GM12891 (cell line): Measurements from ENCODE around the gene CPNE5.

Source experiments
- DNase-seq: peaks from one replicate; pipeline ENCODE4 v3.0.0; 2011; ENCODE audit warnings: low spot score; ENCODE audit not compliant: insufficient read length
- FAIRE-seq: peaks from 2 replicates; lab custom pipeline; 2011; peaks lifted over from hg19 to GRCh38; lab: Jason Lieb, UNC
- PAX5 ChIP-seq: IDR thresholded peaks from 2 replicates; pipeline ENCODE4 v1.6.1; 2011; ENCODE audit warnings: low read length, moderate library complexity, mild to moderate bottlenecking; ENCODE audit not compliant: insufficient read depth, severe bottlenecking
- POLR2A ChIP-seq: IDR thresholded peaks from 2 replicates; pipeline ENCODE4 v1.6.1; 2011; ENCODE audit warnings: low read depth, low read length, control low read depth
- POLR2AphosphoS5 ChIP-seq: IDR thresholded peaks from 2 replicates; pipeline ENCODE4 v1.6.1; 2011; ENCODE audit warnings: low read depth, low read length, control low read depth
- POU2F2 ChIP-seq: IDR thresholded peaks from 2 replicates; pipeline ENCODE4 v1.6.1; 2011; ENCODE audit warnings: low read depth, mild to moderate bottlenecking, control low read depth, low read length, moderate library complexity
- SPI1 ChIP-seq: IDR thresholded peaks from 2 replicates; pipeline ENCODE4 v1.6.1; 2011; ENCODE audit warnings: low read depth, low read length, control low read depth
- TAF1 ChIP-seq: IDR thresholded peaks from 2 replicates; pipeline ENCODE4 v1.6.1; 2011; ENCODE audit warnings: low read depth, low read length, control low read depth

Gene CPNE5

DNA sequence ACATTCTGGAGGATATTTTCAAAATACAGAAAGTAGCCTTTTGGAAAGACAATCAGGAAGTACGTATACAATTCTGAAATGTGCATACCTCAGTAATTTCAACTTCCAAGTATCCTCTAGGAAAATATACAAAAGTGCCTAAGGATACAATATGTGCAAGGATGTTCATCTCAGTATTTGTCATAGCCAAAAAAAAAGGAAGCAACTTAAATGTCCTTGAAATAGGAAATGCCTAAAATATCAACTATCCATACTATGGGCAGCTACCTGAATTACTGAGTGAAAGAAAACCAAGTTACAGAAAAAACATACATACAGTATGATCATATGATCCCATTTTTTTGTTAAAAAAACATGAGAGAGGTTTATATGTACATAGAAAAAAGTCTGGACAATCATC lies 33.9 kb upstream of the CPNE5 start:
- FAIRE-seq (no peak), DNase-seq (no peak)
- TF ChIP-seq POU2F2, result no peak
- TF ChIP-seq TAF1, result no peak
- TF ChIP-seq SPI1, result no peak
- no peak for TF ChIP-seq POLR2AphosphoS5
- TF ChIP-seq PAX5, result no peak
- TF ChIP-seq POLR2A, result no peak

DNA sequence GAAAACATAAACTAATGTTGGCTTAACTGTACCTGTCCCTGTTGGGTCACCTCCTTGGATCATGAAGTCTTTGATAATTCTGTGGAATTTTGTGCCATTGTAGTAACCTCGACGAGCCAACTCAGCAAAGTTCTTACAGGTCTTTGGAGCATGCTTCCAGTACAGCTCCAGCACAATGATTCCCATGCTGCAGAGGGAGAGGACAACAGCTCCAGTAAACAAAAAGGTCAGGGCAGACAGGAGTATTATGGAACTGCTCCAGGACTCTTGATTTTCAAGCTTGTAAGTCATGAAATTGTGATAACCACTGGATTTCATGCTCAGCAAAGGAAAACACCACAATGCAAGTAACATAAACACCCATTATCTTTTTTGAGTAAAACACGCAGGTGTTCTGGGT lies 32.4 kb upstream of the CPNE5 start:
- TF ChIP-seq PAX5, result no peak
- no peak for TF ChIP-seq POU2F2
- no peak for TF ChIP-seq POLR2A
- no peak for TF ChIP-seq TAF1
- no peak for TF ChIP-seq SPI1
- TF ChIP-seq POLR2AphosphoS5, result no peak
- no peak for DNase-seq
- FAIRE-seq, result no peak

DNA sequence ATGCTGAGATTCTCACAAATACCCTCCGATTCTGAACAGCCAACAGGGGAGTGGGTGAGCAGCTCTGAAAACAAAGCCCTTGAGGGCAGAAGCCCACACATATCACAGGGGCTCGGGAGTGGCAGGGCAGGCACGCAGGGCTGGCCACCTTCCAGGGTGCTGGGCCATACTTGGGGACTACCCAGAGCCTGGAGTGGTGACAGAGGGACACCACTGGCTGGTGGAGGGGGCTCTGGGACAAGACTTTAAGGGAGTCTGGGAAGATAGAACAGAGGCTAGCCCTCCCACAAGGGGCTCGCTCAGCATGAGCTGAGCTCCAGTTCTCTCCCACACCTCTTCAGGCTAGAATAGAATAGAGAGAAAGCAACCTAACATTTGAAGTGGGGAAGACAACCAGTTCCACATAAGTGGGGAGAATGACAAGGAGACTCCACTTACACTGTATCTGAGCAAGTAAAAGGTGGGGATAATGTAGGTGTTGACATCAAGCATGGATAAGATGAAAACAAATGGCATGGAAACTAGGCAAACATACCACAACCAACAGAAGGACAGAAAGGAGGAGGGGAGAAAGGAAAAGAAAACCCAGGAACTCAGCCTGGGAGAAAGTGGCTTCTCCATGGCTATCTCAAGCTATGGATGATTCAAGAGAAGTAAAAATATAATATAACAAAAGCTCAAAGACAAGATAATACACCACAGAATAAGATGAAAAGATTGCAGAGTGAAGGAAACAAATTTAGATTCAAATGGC lies 28.4 kb upstream of the CPNE5 start:
- no peak for FAIRE-seq
- no peak for TF ChIP-seq POU2F2
- TF ChIP-seq PAX5, result no peak
- TF ChIP-seq SPI1, result no peak
- TF ChIP-seq POLR2AphosphoS5, result no peak
- no peak for TF ChIP-seq POLR2A
- no peak for TF ChIP-seq TAF1
- no peak for DNase-seq

DNA sequence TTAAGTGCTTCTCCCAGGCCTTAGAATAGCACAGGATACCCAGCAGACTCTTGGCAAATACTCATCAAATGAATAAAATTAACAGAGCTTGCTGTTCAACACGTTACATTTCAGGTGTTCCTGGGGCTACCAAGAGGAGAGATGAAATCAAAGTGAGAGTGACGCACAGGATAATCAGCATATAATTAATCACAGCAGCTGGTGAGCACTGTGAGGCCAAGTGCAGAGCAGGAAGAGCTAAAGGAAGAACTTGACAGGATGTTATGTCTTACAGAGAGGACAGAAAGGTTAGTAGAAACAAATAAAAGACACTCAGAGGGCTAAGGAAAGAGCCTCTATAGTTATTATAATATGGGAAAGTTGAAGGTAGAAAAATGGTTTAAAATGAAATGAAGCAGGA lies 26.6 kb upstream of the CPNE5 start:
- TF ChIP-seq TAF1 (no peak), PAX5 (no peak), POLR2AphosphoS5 (no peak), SPI1 (no peak), POLR2A (no peak), POU2F2 (no peak)
- DNase-seq, result no peak
- FAIRE-seq, result peak; percentile 26

GRCh38 chr6:36863670-36864540 lies 24.7 kb upstream of the CPNE5 start:
- TF ChIP-seq TAF1 (no peak), PAX5 (no peak), POLR2A (no peak), POU2F2 (no peak), SPI1 (no peak), POLR2AphosphoS5 (no peak)
- DNase-seq (no peak), FAIRE-seq (no peak)

DNA sequence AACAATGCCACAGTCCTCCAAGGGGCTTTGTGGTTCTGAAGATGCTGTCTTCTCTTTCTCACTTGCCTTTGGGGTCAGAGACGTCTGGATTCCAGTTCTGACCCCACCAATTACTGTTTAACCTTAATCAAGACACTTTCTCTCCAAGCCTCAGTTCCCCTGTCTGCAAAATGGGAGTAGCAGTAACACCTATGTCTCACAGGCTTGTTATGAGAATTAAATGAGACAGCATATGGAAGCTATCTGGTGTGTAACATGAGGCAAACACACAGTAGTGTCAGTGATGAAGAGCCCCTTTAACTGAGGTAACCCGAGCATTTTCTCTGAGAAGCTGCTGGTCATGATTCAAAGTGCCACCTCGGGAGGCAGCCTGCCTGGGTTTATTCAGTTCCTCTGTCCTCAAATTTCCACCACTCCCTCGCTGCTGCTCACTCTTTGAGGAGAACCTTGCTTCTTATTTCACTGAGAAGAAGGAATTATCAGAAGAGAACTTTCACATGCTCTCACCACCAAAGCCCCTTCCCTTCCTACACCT lies 23.7 kb upstream of the CPNE5 start:
- FAIRE-seq, result no peak
- TF ChIP-seq TAF1 (no peak), PAX5 (no peak), POU2F2 (no peak), SPI1 (no peak), POLR2A (no peak), POLR2AphosphoS5 (no peak)

DNA sequence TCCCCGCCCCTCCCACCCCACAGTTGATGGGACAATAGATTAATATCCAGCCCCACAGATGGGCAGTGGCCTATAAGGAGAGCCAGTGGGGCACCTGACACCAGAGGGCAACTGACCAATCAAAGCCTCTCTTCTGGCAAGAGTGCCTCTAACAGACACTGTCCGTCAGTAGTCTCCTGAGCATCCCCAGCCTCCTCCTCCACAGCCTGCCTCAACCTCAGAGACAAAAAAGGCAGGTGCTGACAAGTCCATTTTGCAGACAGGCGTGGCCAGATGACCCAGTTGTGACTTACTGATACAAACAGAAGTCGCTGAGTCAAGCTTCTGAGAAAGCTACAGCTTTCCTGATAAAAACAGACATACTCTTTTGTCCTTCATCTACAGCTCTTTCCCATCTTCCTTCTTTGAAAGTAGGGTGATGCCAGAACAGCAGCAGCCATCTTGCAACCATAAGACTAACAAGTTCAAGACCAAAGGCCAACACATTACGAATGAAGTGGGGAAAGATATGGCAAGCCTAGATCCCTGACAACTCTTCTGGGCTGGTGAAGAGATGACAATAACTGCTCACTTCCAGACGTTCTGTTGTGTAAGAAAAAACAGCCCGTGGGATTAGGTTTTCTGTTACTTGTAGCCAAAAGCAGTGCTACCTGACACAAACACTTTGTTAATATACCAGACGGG lies 23.1 kb upstream of the CPNE5 start:
- TF ChIP-seq TAF1, result no peak
- no peak for TF ChIP-seq SPI1
- TF ChIP-seq PAX5, result no peak
- TF ChIP-seq POLR2A, result no peak
- no peak for TF ChIP-seq POLR2AphosphoS5
- TF ChIP-seq POU2F2, result no peak
- DNase-seq (no peak), FAIRE-seq (no peak)

More for the DNA sequence above, 23.7 kb upstream of the CPNE5 start:
- no peak for DNase-seq

DNA sequence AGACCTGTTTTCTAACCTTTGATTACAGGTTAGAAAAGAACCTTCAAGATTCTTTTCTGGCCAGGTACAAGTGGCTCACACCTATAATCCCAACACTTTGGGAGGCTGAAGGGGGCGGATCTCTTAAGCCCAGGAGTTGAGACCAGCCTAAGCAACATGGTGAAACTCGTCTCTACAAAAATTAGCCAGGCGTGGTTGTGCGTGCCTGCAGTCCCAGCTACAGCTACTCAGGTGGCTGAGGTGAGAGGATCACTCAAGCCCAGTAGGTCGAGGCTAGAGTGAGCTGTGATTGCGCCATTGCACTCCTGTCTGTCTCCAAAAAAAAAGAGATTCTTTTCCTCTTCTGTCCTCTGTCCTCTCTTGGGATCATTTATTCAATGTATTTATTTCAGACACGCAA lies 20.9 kb upstream of the CPNE5 start:
- DNase-seq (no peak), FAIRE-seq (no peak)
- TF ChIP-seq TAF1 (no peak), SPI1 (no peak), POU2F2 (no peak), PAX5 (no peak), POLR2A (no peak), POLR2AphosphoS5 (no peak)

GRCh38 chr6:36858407-36858981 lies 19.2 kb upstream of the CPNE5 start:
- DNase-seq (no peak), FAIRE-seq (no peak)
- TF ChIP-seq SPI1 (no peak), POU2F2 (no peak), POLR2A (no peak), PAX5 (no peak), POLR2AphosphoS5 (no peak), TAF1 (no peak)
